Measurements from ENCODE around the gene PLCG1.

PLCG1 gene

DNA sequence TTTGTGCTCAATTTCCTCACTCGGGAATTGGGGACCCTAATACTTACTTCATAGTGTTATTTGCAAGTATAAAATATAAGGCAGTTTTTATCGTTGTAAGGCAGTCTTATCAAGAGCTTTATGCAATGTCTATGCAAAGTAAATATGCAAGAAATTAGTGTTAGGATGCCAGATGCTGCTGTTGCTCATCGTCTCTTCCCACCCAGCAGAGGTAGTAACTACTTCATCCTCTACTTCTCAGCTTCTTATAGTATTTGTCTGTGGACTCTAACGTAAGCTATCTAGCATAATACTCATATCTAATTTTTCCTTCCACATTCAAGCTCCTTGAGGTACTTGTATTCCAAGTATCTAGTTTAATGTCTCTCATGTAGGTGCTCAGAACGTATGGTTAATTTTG is 11.6 kb downstream of the PLCG1 start:
- H3K4me1 ChIP-seq (ENCODE audit: low read depth, poor library complexity, severe bottlenecking) = no peaks in the 10 kb centered on the region
- TF ChIP-seq, protein P1, sequence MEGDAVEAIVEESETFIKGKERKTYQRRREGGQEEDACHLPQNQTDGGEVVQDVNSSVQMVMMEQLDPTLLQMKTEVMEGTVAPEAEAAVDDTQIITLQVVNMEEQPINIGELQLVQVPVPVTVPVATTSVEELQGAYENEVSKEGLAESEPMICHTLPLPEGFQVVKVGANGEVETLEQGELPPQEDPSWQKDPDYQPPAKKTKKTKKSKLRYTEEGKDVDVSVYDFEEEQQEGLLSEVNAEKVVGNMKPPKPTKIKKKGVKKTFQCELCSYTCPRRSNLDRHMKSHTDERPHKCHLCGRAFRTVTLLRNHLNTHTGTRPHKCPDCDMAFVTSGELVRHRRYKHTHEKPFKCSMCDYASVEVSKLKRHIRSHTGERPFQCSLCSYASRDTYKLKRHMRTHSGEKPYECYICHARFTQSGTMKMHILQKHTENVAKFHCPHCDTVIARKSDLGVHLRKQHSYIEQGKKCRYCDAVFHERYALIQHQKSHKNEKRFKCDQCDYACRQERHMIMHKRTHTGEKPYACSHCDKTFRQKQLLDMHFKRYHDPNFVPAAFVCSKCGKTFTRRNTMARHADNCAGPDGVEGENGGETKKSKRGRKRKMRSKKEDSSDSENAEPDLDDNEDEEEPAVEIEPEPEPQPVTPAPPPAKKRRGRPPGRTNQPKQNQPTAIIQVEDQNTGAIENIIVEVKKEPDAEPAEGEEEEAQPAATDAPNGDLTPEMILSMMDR (conservative IDR thresholded peaks at IDR 0.05; ENCODE audit: low read depth, low read length) = no peak
- no peak overlapping the region for H3K27ac ChIP-seq
- H4K20me1 ChIP-seq (ENCODE audit: insufficient read depth) = no peaks in the 10 kb centered on the region; the same call in 1 of the 2 replicates
- H2AFZ ChIP-seq (ENCODE audit: low read depth) = no peak overlapping the region
- H3K4me3 ChIP-seq (IDR thresholded peaks at IDR 0.05; ENCODE audit: insufficient read depth, low read depth, low read length) = no peak overlapping the region
- no peak overlapping the region for H3K4me2 ChIP-seq
- H3K79me2 ChIP-seq (ENCODE audit: insufficient read depth, low read depth) = no peaks in the 10 kb centered on the region; the same call in 1 of the 2 replicates
- no peaks in the 10 kb centered on the region for H3K27me3 ChIP-seq (ENCODE audit: insufficient read depth, low read depth)
- H3K36me3 ChIP-seq (ENCODE audit: insufficient read depth) = no peaks in the 10 kb centered on the region
- H3K9ac ChIP-seq = no peak overlapping the region

DNA sequence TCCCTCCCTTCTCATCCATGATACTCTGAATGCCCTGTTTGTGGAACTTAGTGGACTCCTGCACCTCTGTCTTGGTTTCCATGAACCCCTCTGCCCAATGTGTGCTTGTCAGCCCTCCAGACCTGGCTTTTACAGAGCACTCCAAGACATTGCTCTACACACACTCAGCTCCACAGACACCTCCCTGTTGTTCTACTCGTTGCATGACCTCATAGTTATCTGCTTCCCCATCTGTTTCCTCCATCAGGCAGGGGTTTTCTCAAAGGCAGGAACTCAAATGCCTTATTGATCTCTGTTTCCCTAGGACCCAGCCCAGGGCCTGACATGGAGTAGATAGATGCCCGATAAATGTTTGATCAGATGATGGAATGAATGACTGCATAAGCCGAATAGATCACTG is 13.3 kb downstream of the PLCG1 start:
- no peak overlapping the region for H3K4me2 ChIP-seq
- TF ChIP-seq, protein P1 (conservative IDR thresholded peaks at IDR 0.05; ENCODE audit: low read depth, low read length) = no peak
- H3K27ac ChIP-seq = no peak overlapping the region
- no peak overlapping the region for H3K4me3 ChIP-seq (IDR thresholded peaks at IDR 0.05; ENCODE audit: insufficient read depth, low read depth, low read length)
- no peaks in the 10 kb centered on the region; the same call in 1 of the 2 replicates for H4K20me1 ChIP-seq (ENCODE audit: insufficient read depth)
- H3K4me1 ChIP-seq (ENCODE audit: low read depth, poor library complexity, severe bottlenecking) = peaks cover 4% of the 10 kb centered on the region
- H3K27me3 ChIP-seq (ENCODE audit: insufficient read depth, low read depth) = no peaks in the 10 kb centered on the region
- no peak overlapping the region for H2AFZ ChIP-seq (ENCODE audit: low read depth)
- H3K36me3 ChIP-seq (ENCODE audit: insufficient read depth) = no peaks in the 10 kb centered on the region
- no peaks in the 10 kb centered on the region; the same call in 1 of the 2 replicates for H3K79me2 ChIP-seq (ENCODE audit: insufficient read depth, low read depth)
- no peak overlapping the region for H3K9ac ChIP-seq

DNA sequence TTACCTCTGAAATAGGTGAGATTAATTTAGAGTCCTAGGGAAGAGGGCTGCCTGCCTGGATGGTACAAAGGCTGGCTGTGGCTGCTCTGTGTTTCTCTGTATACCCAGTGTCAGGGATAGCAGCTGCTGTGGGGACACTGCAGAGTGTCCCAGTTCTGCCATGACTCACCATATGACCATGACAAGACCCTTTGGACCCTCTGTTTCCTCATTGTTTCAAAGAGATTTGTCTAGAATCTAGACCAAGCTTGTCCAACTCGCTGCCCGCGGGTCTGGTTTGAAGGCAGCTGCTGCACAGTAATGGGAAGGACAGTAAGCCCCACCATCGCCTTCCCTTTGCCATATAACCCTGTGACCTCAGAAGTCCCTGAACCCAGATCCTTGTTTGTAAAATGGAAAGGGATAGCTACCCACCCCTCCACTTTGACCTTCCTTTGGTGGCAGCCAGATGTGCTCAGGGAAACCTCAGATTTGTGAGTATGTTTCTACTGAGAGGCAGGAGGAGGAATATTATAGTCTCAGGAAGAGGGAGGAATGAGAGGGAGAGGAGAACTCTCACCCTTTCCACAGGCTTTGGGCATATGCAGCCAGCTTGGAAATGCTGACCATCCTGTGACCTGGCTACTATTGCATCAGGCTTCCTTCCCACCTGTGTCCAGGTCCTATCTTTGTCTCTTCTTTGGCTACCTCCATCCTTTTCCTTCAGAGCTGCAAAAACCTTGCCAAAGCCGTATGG is 14.0 kb downstream of the PLCG1 start:
- no peak overlapping the region for H2AFZ ChIP-seq (ENCODE audit: low read depth)
- H4K20me1 ChIP-seq (ENCODE audit: insufficient read depth) = no peaks in the 10 kb centered on the region; the same call in 1 of the 2 replicates
- peaks cover 10% of the 10 kb centered on the region for H3K4me1 ChIP-seq (ENCODE audit: low read depth, poor library complexity, severe bottlenecking)
- no peaks in the 10 kb centered on the region for H3K36me3 ChIP-seq (ENCODE audit: insufficient read depth)
- TF ChIP-seq, protein P1 (conservative IDR thresholded peaks at IDR 0.05; ENCODE audit: low read depth, low read length) = no peak
- no peak overlapping the region for H3K4me3 ChIP-seq (IDR thresholded peaks at IDR 0.05; ENCODE audit: insufficient read depth, low read depth, low read length)
- H3K27me3 ChIP-seq (ENCODE audit: insufficient read depth, low read depth) = no peaks in the 10 kb centered on the region
- no peak overlapping the region for H3K27ac ChIP-seq
- no peaks in the 10 kb centered on the region; the same call in 1 of the 2 replicates for H3K79me2 ChIP-seq (ENCODE audit: insufficient read depth, low read depth)
- H3K9ac ChIP-seq = no peak overlapping the region
- H3K4me2 ChIP-seq = no peak overlapping the region

DNA sequence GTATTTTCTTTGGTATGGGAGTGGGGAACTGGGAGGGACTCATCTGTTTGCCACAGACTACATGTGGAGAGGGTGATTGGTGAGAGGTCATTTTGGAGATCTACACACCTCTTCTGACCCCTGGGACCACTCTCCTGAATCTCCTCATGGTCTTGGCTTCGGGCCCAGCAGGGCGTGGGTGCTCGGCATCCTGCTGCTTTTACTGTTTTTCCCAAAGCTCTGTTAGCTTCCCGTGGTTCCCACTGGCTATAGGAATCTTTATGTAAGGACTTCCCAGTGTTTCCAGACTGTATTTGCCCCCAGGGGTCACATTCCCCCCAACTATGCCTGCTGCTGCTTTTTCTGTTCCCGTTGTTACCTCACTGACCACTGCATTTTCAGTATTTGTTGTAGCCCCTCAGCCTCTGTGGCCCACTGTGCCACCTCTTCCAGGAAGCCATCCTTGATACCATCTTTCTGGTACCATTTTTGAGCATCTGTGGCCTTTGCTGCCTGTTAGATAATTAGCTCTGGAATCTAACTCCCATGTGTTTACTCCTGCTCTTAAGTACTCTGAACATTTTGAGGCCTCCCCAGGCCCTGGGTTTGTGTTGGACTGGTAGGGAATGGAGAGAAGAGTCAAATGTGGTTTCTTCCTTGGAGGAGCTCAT is 14.9 kb downstream of the PLCG1 start:
- Histone ChIP-seq H3K4me2 (no peak overlapping the region), H3K4me1 (ENCODE audit: low read depth, poor library complexity, severe bottlenecking) (peaks cover 18% of the 10 kb centered on the region), H3K4me3 (IDR thresholded peaks at IDR 0.05; ENCODE audit: insufficient read depth, low read depth, low read length) (no peak overlapping the region), H4K20me1 (ENCODE audit: insufficient read depth) (no peaks in the 10 kb centered on the region; the same call in 1 of the 2 replicates), H2AFZ (ENCODE audit: low read depth) (no peak overlapping the region), H3K27ac (no peak overlapping the region), H3K79me2 (ENCODE audit: insufficient read depth, low read depth) (no peaks in the 10 kb centered on the region; the same call in 1 of the 2 replicates), H3K9ac (no peak overlapping the region), H3K36me3 (ENCODE audit: insufficient read depth) (no peaks in the 10 kb centered on the region), H3K27me3 (ENCODE audit: insufficient read depth, low read depth) (no peaks in the 10 kb centered on the region)
- TF ChIP-seq, protein P1 (conservative IDR thresholded peaks at IDR 0.05; ENCODE audit: low read depth, low read length) = no peak
